Neural progenitor cell (in vitro differentiated cells): ENCODE results near the gene KRTAP5-1. TPM values are rescaled to one million over a fixed set of nuclear protein-coding genes. Genes with fewer than 3 reads are reported as not detected.

Source experiments
- DNase-seq: peaks from one replicate; pipeline ENCODE4 v3.0.0-alpha.2; 2016; ENCODE audit warnings: low spot score
- H2AFZ ChIP-seq: fragments of 200-600 bp; sonication (generic); replicated peaks from 2 replicates; pipeline ENCODE4 v1.6.1; 2016; ENCODE audit warnings: antibody characterized with exemption
- H3F3A ChIP-seq: fragments of 200-600 bp; sonication (generic); 2 replicates; pipeline ENCODE4 v1.6.1; 2016; ENCODE audit warnings: antibody characterized with exemption, low read depth
- H3K27ac ChIP-seq: fragments of 200-600 bp; sonication (generic); 2 replicates; pipeline ENCODE4 v1.5.1; 2016; ENCODE audit warnings: mild to moderate bottlenecking
- H3K27me3 ChIP-seq: fragments of 200-600 bp; sonication (generic); 2 replicates; pipeline ENCODE4 v1.6.1; 2016; ENCODE audit warnings: mild to moderate bottlenecking, moderate library complexity
- H3K36me3 ChIP-seq: fragments of 200-600 bp; sonication (generic); 2 replicates; pipeline ENCODE4 v1.5.1; 2016
- H3K4me1 ChIP-seq: fragments of 200-600 bp; sonication (generic); 2 replicates; pipeline ENCODE4 v1.6.1; 2016; ENCODE audit warnings: mixed run types
- H3K4me2 ChIP-seq: fragments of 200-600 bp; sonication (generic); 2 replicates; pipeline ENCODE4 v1.6.1; 2016
- H3K4me3 ChIP-seq: fragments of 200-600 bp; sonication (generic); 2 replicates; pipeline ENCODE4 v1.5.1; 2016
- H3K79me2 ChIP-seq: fragments of 200-600 bp; sonication (generic); 2 replicates; pipeline ENCODE4 v1.6.1; 2016; ENCODE audit warnings: low read depth
- H3K9ac ChIP-seq: fragments of 200-600 bp; sonication (generic); 2 replicates; pipeline ENCODE4 v1.6.1; 2016
- H3K9me3 ChIP-seq: fragments of 200-600 bp; sonication (generic); 2 replicates; pipeline ENCODE4 v1.5.1; 2016; ENCODE audit warnings: low read depth
- H4K20me1 ChIP-seq: fragments of 200-600 bp; sonication (generic); 2 replicates; pipeline ENCODE4 v1.6.1; 2016; ENCODE audit warnings: low read depth
- H3K27ac Mint-ChIP-seq: 3 replicates; pipeline ENCODE4 v1.8.0; 2021; ENCODE audit warnings: mixed read lengths
- H3K27me3 Mint-ChIP-seq: 2 replicates; pipeline ENCODE4 v1.8.0; 2022; ENCODE audit warnings: low read depth, mild to moderate bottlenecking, inconsistent platforms, moderate library complexity, mixed read lengths; ENCODE audit not compliant: insufficient read depth
- H3K36me3 Mint-ChIP-seq: 3 replicates; pipeline ENCODE4 v1.8.0; 2021; ENCODE audit warnings: mixed read lengths
- H3K4me1 Mint-ChIP-seq: 3 replicates; pipeline ENCODE4 v1.8.0; 2021; ENCODE audit warnings: mixed read lengths
- H3K4me3 Mint-ChIP-seq: 3 replicates; pipeline ENCODE4 v1.8.0; 2021; ENCODE audit warnings: mild to moderate bottlenecking, moderate library complexity, mixed read lengths
- H3K9me3 Mint-ChIP-seq: 3 replicates; pipeline ENCODE4 v1.8.0; 2020; ENCODE audit warnings: mixed read lengths
- EZH2 ChIP-seq: fragments of 200-600 bp; sonication (generic); IDR thresholded peaks from 2 replicates; pipeline ENCODE4 v1.6.1; 2017; ENCODE audit warnings: antibody characterized with exemption, mild to moderate bottlenecking, moderate library complexity
- EZH2phosphoT487 ChIP-seq: fragments of 200-600 bp; sonication (generic); IDR thresholded peaks from 2 replicates; pipeline ENCODE4 v1.6.1; 2017; ENCODE audit warnings: antibody characterized with exemption
- total RNA-seq: library from RNA; depleted of rRNA; stranded (reverse); fragments of >200 nt; gene quantifications from 2 replicates; pipeline ENCODE4 v1.2.3, GENCODE V29; 2015; ENCODE audit warnings: low replicate concordance
- TF ChIP-seq, protein P1 (sequence below): fragments of 200-600 bp; sonication (generic); IDR thresholded peaks from 2 replicates; pipeline ENCODE4 v1.5.1; 2017; ENCODE audit warnings: antibody characterized with exemption, mild to moderate bottlenecking

Gene KRTAP5-1
- total RNA-seq, 1 donor from 2014 or later, result not detected

DNA sequence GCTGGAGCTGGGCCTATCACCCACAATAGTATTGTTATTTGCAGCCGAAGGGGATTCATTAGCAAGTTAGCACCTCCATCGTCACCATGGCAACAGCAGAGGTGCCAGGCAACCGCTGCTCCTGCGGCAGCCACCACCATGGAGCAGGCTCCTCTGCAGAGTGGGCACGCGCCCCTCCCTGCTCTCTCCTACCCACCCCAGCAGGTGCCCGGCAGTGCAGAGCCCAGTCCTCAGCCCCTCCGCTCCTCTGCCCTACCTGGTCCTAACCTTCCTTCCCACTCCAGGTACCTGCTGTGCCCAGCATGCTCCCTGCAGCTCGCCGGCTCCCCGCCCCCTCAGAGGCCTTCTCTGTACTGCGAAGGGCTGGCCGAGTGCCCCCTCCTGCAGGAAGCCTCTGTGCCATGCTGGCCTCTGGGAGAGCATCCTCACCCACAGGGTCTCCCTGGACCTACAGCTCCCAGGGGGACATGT is 16.6 kb downstream of the KRTAP5-1 start:
- H3K9me3 Mint-ChIP-seq, result no peaks in the 10 kb centered on the region
- H2AFZ ChIP-seq, result no peak overlapping the region
- DNase-seq, result peak; percentile 88
- no peak overlapping the region for H3K27ac ChIP-seq
- no peak overlapping the region for H3K9ac ChIP-seq
- H3K9me3 ChIP-seq, result no peaks in the 10 kb centered on the region
- H3K79me2 ChIP-seq, result no peaks in the 10 kb centered on the region
- TF ChIP-seq, protein P1, sequence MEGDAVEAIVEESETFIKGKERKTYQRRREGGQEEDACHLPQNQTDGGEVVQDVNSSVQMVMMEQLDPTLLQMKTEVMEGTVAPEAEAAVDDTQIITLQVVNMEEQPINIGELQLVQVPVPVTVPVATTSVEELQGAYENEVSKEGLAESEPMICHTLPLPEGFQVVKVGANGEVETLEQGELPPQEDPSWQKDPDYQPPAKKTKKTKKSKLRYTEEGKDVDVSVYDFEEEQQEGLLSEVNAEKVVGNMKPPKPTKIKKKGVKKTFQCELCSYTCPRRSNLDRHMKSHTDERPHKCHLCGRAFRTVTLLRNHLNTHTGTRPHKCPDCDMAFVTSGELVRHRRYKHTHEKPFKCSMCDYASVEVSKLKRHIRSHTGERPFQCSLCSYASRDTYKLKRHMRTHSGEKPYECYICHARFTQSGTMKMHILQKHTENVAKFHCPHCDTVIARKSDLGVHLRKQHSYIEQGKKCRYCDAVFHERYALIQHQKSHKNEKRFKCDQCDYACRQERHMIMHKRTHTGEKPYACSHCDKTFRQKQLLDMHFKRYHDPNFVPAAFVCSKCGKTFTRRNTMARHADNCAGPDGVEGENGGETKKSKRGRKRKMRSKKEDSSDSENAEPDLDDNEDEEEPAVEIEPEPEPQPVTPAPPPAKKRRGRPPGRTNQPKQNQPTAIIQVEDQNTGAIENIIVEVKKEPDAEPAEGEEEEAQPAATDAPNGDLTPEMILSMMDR, result no peak
- TF ChIP-seq EZH2, result no peak
- no peak for TF ChIP-seq EZH2phosphoT487
- peaks cover 32% of the 10 kb centered on the region for H3K4me1 ChIP-seq
- H3F3A ChIP-seq, result peaks cover 16% of the 10 kb centered on the region
- H3K27ac Mint-ChIP-seq, result no peak overlapping the region
- peaks cover 15% of the 10 kb centered on the region for H3K27me3 Mint-ChIP-seq
- H4K20me1 ChIP-seq, result peaks cover 28% of the 10 kb centered on the region
- H3K36me3 Mint-ChIP-seq, result no peaks in the 10 kb centered on the region
- H3K27me3 ChIP-seq, result peaks cover 65% of the 10 kb centered on the region
- H3K4me1 Mint-ChIP-seq, result peaks cover 17% of the 10 kb centered on the region
- peak overlapping the region; percentile 35 for H3K4me2 ChIP-seq
- peak overlapping the region; percentile 27 for H3K4me3 Mint-ChIP-seq
- no peaks in the 10 kb centered on the region for H3K36me3 ChIP-seq
- no peak overlapping the region for H3K4me3 ChIP-seq

DNA sequence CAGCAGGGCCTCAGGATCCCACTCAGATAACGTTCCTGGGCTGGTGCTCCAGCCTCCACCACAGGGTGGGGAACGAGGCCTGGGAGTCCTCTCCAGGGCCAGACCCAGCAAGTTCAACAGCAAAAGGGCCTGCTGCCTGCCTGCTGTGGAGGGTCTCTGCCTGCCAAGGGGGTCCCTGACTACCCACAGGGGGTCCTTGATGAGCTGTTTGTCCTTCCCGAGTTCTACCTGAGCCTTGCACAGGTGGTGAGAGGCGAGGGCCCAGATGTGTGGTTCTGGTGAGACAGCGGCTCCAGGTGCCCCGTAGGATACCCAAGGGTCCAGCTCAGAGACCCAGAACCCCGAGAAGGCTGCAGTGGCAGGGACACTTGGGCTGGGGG is 17.4 kb downstream of the KRTAP5-1 start:
- Mint-ChIP-seq H3K27me3 (peaks cover 12% of the 10 kb centered on the region), H3K9me3 (no peaks in the 10 kb centered on the region), H3K27ac (no peak overlapping the region), H3K4me1 (peaks cover 17% of the 10 kb centered on the region), H3K36me3 (no peaks in the 10 kb centered on the region), H3K4me3 (no peak overlapping the region)
- Histone ChIP-seq H2AFZ (no peak overlapping the region), H3K9me3 (no peaks in the 10 kb centered on the region), H3F3A (peaks cover 12% of the 10 kb centered on the region), H3K36me3 (no peaks in the 10 kb centered on the region), H3K4me1 (peaks cover 32% of the 10 kb centered on the region), H3K27ac (no peak overlapping the region), H3K79me2 (no peaks in the 10 kb centered on the region), H4K20me1 (peaks cover 20% of the 10 kb centered on the region), H3K27me3 (peaks cover 57% of the 10 kb centered on the region), H3K4me2 (no peak overlapping the region), H3K4me3 (no peak overlapping the region), H3K9ac (no peak overlapping the region)
- TF ChIP-seq, protein P1, result no peak
- TF ChIP-seq EZH2phosphoT487 (no peak), EZH2 (no peak)
- DNase-seq, result no peak

DNA sequence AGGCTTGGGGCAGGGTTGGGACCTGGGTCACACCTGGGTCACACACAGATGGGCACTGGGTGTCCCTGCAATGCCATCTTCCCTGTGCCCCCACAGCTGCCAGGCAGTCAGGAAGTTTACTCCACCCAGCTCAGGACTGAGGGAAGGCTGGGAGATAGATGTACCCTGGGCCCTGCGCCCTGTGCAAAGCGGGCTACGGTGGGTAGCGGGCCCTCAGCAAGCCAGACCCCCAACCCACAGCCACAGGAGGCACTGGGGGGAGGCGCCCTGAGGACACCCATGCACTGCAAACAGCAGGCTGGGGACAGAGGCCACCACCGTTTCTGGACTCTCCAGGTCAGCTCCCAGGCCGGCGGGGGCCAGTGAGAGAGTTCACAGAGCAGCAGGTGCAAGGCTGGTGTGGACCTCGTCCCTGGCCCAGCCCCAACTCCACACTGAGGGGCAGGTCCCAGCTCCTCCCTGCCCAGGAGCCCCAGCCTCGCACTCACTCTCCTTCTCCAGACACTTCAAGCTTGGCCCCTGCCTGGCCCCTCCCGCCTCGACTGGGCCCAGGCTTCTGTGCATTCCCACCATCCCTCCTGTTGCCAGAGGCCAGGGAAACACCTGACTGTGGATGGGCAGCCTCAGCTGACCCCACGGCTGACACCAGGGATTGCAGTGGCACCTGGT is 17.9 kb downstream of the KRTAP5-1 start:
- Histone ChIP-seq H3K27ac (no peak overlapping the region), H3K79me2 (no peaks in the 10 kb centered on the region), H3K4me2 (no peak overlapping the region), H3K4me3 (no peak overlapping the region), H2AFZ (no peak overlapping the region), H3F3A (peaks cover 12% of the 10 kb centered on the region), H3K36me3 (no peaks in the 10 kb centered on the region), H3K9me3 (no peaks in the 10 kb centered on the region), H3K4me1 (peaks cover 32% of the 10 kb centered on the region), H4K20me1 (peaks cover 19% of the 10 kb centered on the region), H3K9ac (no peak overlapping the region), H3K27me3 (peaks cover 52% of the 10 kb centered on the region)
- no peak for DNase-seq
- Mint-ChIP-seq H3K9me3 (no peaks in the 10 kb centered on the region), H3K4me3 (no peak overlapping the region), H3K27me3 (peaks cover 12% of the 10 kb centered on the region), H3K4me1 (peaks cover 21% of the 10 kb centered on the region), H3K36me3 (no peaks in the 10 kb centered on the region), H3K27ac (no peak overlapping the region)
- TF ChIP-seq EZH2 (no peak), EZH2phosphoT487 (no peak)
- TF ChIP-seq, protein P1, result no peak
